ENCODE results near the gene NCOA7.

DNA sequence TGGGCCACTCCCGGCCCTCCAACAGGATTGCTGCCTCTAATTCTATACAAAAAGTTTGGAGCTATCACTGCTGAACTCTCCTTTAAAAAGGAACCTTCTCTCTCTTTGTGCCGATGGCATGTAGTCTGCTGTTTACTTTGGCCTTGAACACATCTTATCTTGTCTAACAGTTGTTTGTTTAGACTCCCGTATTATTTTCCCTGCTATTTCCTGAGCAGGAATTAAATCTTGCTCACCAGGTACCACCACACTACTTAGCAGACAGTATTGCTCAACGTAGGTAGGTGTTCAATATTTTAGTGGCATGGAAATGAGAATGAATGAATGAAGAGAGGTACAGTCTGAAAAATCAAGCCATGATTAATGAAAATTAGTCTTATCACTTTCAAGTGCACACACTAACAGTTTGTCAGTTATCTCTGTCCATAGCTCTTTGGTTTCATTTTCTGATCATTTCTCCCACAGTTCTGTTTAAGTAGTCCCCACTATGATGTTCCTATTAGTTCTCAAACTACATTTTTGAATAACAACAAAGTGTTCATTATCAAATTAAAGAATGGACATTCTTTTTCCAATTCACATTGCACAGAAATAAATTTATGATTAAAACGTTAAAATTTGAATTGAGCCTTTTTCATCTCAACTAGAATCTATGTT lies 48.2 kb upstream of the NCOA7 start:
- TF ChIP-seq, protein P1, sequence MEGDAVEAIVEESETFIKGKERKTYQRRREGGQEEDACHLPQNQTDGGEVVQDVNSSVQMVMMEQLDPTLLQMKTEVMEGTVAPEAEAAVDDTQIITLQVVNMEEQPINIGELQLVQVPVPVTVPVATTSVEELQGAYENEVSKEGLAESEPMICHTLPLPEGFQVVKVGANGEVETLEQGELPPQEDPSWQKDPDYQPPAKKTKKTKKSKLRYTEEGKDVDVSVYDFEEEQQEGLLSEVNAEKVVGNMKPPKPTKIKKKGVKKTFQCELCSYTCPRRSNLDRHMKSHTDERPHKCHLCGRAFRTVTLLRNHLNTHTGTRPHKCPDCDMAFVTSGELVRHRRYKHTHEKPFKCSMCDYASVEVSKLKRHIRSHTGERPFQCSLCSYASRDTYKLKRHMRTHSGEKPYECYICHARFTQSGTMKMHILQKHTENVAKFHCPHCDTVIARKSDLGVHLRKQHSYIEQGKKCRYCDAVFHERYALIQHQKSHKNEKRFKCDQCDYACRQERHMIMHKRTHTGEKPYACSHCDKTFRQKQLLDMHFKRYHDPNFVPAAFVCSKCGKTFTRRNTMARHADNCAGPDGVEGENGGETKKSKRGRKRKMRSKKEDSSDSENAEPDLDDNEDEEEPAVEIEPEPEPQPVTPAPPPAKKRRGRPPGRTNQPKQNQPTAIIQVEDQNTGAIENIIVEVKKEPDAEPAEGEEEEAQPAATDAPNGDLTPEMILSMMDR (IDR thresholded peaks at IDR 0.05; ENCODE audit: borderline replicate concordance, extremely low read depth, low read length, poor library complexity, severe bottlenecking): no peak
- TF ChIP-seq EZH2 (IDR thresholded peaks at IDR 0.05; ENCODE audit: borderline replicate concordance, low read depth, low read length, severe bottlenecking): no peak

Data from DND-41 (cell line).